Measurements from ENCODE around the gene MIS18A.
"Not testable (repeated sequence)": the region's sequence is repeated elsewhere in the genome, so short reads cannot be mapped to it uniquely, and the experiment has no call there.

Gene MIS18A

GRCh38 chr21:32278518-32279376 is at the start of gene MIS18A:
Gene MIS18A, minus strand, starts transcription at chr21:32279049. Its CDS starts 35 bp downstream, at chr21:32279014.
- peak; percentile 90 for DNase-seq

- no peak for DNase-seq
These were observed 49.7 kb upstream of the MIS18A start for GRCh38 chr21:32328595-32328994.

DNA sequence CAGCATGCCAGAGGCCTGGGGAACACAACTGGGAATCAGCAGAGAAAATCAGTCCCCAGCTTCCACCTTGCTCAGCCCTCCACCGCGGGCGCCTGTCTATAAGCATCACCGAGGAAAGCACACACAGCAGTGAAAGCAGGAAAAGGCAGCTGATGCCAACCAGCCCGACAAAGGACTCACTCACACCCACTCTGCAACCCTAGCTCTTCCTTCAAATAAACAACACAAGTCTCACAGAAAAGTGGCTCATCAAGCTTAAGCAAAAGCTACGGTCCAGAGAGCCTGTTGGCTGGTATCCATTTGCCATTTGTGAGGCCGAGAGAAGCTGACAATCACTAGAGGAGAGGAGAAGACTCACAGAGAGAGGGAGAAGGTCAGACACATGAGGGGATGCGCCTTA is 46.9 kb upstream of the MIS18A start:
- DNase-seq = no peak

GRCh38 chr21:32322676-32323075 is 43.8 kb upstream of the MIS18A start:
- DNase-seq = no peak

GRCh38 chr21:32322103-32322502 is 43.3 kb upstream of the MIS18A start:
- DNase-seq = no peak

DNA sequence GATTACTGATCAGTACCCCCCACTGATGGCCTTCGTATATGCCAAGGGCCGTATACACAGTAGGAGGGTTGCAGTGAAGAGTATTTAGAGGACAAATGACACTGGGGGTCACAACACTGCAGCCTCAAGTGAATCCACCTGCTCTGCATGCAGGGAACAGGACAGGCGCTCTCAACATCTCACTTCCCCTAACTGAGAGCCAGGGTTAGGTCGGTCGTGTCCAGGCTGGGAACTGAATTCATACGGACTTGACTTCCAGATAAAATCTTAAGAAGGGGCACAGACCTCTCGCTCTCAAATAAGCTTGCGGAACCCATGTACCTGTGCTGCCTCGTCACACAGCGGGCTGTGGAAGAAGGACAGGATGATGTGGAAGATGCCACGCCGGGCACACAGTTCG is 42.6 kb upstream of the MIS18A start:
- DNase-seq = no peak

DNA sequence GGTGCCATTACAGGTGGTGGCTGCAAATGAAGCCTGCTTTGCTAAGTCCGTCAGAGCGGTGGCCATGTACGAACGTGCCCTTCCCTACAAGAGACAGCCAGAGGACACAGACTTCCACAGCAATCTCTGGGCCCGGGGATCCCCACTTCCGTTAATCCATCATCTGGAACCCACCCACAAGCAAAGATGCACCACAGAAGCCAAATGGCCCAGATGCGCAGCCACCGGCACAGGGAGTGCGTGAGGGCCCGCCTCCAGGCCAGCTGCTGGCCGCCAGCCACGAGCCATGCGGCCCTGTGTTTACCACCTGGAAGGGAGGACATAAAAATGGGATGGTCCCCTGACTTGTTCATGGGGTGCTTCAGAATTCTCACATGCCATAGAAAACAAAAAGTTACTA is 41.9 kb upstream of the MIS18A start:
- no peak for DNase-seq

DNA sequence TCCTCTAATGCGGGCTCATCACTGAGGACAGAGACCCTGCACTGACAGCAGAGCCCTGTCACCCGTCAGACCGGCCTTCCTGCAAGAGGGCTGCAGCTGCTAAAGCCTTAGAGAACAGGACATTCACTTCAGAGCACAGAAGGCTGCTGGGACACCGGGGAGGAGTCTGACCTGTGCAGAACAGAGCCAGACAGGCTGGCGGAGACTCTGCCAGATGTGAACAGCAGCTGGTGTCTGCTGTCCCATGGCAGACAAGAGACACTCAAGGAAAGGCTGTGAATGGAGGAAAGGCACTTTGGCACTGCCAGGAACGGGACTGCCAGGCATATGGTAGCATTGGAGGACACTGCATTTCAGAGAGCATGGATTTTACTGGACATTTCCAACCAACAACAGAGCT is 41.2 kb upstream of the MIS18A start:
- no peak for DNase-seq

GRCh38 chr21:32319012-32319411 is 40.2 kb upstream of the MIS18A start:
- DNase-seq = no peak

- no peak for DNase-seq
These were observed 38.9 kb upstream of the MIS18A start for GRCh38 chr21:32317726-32318125.

DNA sequence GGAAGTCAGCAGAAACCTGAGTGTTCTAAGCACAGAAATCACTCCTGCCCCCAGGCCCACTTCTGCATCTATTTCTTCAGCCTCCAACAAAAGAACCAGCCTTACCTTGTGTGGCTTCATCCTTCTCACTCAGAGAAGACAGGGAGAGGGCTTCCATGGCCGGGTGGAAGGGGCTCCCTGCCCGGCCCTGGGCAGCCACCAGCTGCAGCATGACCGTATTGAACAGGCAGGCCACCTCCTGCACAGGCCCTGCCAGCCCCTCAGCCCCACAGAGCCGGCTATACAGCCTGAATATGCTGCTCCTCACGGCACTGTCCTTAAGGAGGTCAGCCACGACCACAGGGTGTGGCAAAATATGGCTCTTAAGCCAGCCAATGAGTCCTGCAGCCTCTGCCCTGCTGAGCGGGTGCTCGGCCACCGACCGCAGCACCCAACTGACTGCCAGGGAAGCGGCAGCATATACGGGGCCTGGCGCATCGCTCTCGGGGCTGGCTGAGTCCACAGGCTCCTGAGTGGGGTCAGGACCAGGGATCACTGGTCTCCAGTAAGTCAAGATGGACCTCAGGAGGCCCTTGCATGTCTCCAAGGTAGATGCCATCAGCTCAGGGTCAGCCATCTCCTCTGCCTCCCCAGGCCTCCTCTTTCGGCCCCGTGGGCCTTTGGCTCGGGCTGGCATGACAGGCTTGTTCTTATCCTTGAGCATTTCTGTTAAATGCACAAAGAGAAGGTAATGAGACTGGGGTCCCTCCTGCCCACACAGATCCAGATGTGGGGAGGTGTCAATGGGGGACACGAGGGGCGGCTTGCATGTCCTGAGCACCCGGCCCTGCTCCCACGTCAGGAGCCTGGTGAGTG is 37.7 kb upstream of the MIS18A start:
- no peak for DNase-seq

GRCh38 chr21:32315511-32316281 is 36.8 kb upstream of the MIS18A start:
- DNase-seq = no peak

- no peak for DNase-seq
These were observed 36.0 kb upstream of the MIS18A start for GRCh38 chr21:32314806-32315205.

- DNase-seq = no peak
These were observed 34.1 kb upstream of the MIS18A start for GRCh38 chr21:32312976-32313375.

DNA sequence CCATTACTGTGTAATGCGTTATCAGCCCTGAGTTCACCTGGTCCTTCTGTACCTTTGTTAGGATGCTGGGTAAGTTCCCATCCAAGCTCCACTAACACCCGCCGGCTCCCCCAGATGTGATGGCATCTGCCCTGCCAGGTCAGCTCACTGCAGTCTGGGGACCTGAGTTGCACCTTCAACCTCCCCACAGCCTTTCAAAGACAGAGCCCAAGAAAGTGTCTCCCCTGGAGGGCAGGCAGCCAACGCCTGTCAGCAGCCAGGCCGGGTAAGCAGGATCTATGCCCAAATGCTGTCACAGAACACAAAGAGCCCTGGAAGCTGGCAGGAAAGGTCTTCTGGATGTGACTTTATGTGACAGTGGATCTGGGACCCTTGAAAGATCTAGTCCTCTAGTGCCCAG is 33.5 kb upstream of the MIS18A start:
- DNase-seq = no peak

- DNase-seq = no peak
These were observed 32.8 kb upstream of the MIS18A start for GRCh38 chr21:32311621-32312020.

DNA sequence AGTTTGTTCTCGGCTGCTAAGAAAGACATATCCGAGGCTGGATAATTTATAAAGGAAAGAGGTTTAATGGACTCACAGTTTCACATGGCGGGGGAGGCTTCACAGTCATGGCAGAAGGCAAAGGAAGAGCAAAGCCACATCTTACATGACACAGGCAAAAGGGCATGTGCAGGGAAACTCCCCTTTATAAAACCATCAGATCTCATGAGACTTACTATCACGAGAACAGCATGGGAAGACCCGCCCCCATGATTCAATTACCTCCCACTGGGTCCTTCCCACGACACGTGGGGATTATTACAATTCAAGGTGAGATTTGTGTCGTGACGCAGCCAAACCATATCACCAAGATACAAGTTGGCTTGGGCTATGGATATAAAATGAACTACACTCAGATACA is 32.1 kb upstream of the MIS18A start:
- not testable (repeated sequence) for DNase-seq

DNA sequence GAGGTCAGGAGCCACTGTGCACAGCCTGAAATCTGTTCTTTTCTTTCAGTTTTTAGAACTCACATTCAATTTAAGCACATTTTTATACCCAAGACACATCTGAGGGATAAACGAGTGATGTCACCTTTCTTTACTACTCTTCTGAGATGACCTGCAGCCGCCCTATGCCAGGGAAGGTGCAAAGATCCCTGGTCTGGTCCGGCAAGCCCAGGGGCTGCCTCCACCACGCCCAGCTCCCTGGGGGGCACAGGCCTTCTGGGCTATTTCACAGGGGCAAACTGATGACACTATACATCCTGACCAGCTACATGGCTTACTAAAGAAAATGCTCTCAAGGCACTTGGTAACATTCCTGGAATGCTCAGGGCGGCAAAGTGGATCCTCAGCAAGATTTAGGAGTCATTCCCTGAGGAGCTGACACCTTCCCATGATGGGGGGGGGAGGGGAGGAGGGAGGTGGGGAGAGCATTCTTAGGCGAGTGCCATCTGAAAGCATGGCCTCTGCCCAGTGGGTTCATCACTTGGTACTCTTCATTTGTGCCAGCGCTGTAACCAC is 31.1 kb upstream of the MIS18A start:
- no peak for DNase-seq

- no peak for DNase-seq
These were observed 29.8 kb upstream of the MIS18A start for GRCh38 chr21:32308696-32309095.

DNA sequence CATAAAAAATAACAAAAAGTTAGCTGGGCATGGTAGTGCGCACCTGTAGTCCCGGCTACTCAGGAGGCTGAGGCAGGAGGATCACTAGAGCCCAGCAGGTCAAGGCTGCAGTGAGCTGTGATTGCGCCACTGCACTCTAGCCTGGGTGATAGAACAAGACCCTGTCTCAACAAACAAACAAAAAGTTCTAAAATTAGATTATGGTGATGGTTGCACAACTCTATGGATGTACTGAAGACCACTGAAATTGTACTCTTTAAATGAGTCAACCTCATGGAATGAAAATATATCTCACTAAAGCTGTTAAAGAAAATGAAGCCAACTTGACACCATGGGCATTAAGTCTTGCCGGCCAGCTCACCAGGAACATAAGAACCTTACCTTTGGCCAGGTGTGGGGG is 28.9 kb upstream of the MIS18A start:
- no peak for DNase-seq

- DNase-seq = no peak
These were observed 27.4 kb upstream of the MIS18A start for GRCh38 chr21:32306021-32306780.

- DNase-seq = no peak
These were observed 26.1 kb upstream of the MIS18A start for GRCh38 chr21:32304998-32305397.

Measured in MV-4-11 (cell line).